GM08714 (cell line): Measurements from ENCODE around the gene CDX2.

Experiments
- H3K4me3 ChIP-seq: fragments of 200-500 bp; sonication (Bioruptor generic); 2 replicates; pipeline ENCODE4 v1.5.1; 2014; ENCODE audit warnings: mild to moderate bottlenecking, low read length, inconsistent platforms
- ZNF274 ChIP-seq: IDR thresholded peaks from 2 replicates; pipeline ENCODE4 v1.6.1; 2012; ENCODE audit warnings: mild to moderate bottlenecking, low read depth, low read length

The CDX2 gene

GRCh38 chr13:27952876-27953675 lies 16.0 kb downstream of the CDX2 start:
- H3K4me3 ChIP-seq, result peak overlapping the region; percentile 37; the same call in 1 of the 2 replicates

GRCh38 chr13:27942972-27943371 lies 26.1 kb downstream of the CDX2 start:
- no peak for TF ChIP-seq ZNF274
- no peak overlapping the region for H3K4me3 ChIP-seq

More at GRCh38 chr13:27952876-27953675, 16.0 kb downstream of the CDX2 start:
- TF ChIP-seq ZNF274, result no peak

GRCh38 chr13:27933580-27934328 lies 35.4 kb downstream of the CDX2 start:
- TF ChIP-seq ZNF274, result no peak

GRCh38 chr13:27933118-27933517 lies 36.0 kb downstream of the CDX2 start:
- TF ChIP-seq ZNF274, result no peak
- no peak overlapping the region for H3K4me3 ChIP-seq

More at GRCh38 chr13:27933580-27934328, 35.4 kb downstream of the CDX2 start:
- no peak overlapping the region for H3K4me3 ChIP-seq

GRCh38 chr13:27929868-27930267 lies 39.2 kb downstream of the CDX2 start:
- no peak overlapping the region for H3K4me3 ChIP-seq
- TF ChIP-seq ZNF274, result no peak

GRCh38 chr13:27928805-27929753 lies 40.0 kb downstream of the CDX2 start:
- no peak for TF ChIP-seq ZNF274
- H3K4me3 ChIP-seq, result no peak overlapping the region

- H3K4me3 ChIP-seq, result no peak overlapping the region
- TF ChIP-seq ZNF274, result no peak
These were observed 40.7 kb downstream of the CDX2 start for GRCh38 chr13:27928353-27928804.

GRCh38 chr13:27927444-27928352 lies 41.4 kb downstream of the CDX2 start:
- no peak overlapping the region for H3K4me3 ChIP-seq
- no peak for TF ChIP-seq ZNF274

- no peak overlapping the region for H3K4me3 ChIP-seq
- no peak for TF ChIP-seq ZNF274
These were observed 42.3 kb downstream of the CDX2 start for GRCh38 chr13:27926644-27927434.

- no peak for TF ChIP-seq ZNF274
These were observed 43.7 kb downstream of the CDX2 start for GRCh38 chr13:27925220-27925991.

GRCh38 chr13:27924529-27925141 lies 44.5 kb downstream of the CDX2 start:
- TF ChIP-seq ZNF274, result no peak

More at GRCh38 chr13:27925220-27925991, 43.7 kb downstream of the CDX2 start:
- no peak overlapping the region for H3K4me3 ChIP-seq

More at GRCh38 chr13:27924529-27925141, 44.5 kb downstream of the CDX2 start:
- no peak overlapping the region for H3K4me3 ChIP-seq
